HepG2 (cell line): ENCODE results near the gene CCDC183. TPM values are rescaled to one million over a fixed set of nuclear protein-coding genes. Genes with fewer than 3 reads are reported as not detected.

Experiments used
- microRNA-seq: library from miRNA; unstranded; fragments of <30 nt; microRNA quantifications from one replicate; pipeline ENCODE4, GENCODE V29; 2020
- polyA plus RNA-seq, 8 experiments: library from polyadenylated mRNA; depleted of rRNA in 3 of 8; stranded (reverse) in 7 of 8; unstranded in 1 of 8; fragments of >200 nt; fragmentation: Illumina TruSeq in 4 of 8; extraction: Trizol in 4 of 8; gene quantifications; 2 replicates each; pipeline versions ENCODE4 v1.2.1 to v1.2.3, GENCODE V29; 2011 to 2016; ENCODE audit warnings: low read depth in 4 of 8, missing spikeins in 1 of 8, mixed read lengths in 1 of 8; ENCODE audit not compliant: insufficient read depth in 1 of 8
- small RNA-seq, 3 experiments: library from RNA; depleted of rRNA; stranded (forward); fragments of <200 nt; gene quantifications; one replicate each; pipeline ENCODE3, GENCODE V24; 2012; ENCODE audit warnings: low read depth in 2 of 3, low replicate concordance in 1 of 3; ENCODE audit not compliant: insufficient read length in 3 of 3, insufficient read depth in 2 of 3
- total RNA-seq, 5 experiments: library from RNA; depleted of rRNA; stranded (reverse); fragments of >200 nt; fragmentation: Illumina TruSeq; extraction: Trizol; gene quantifications; 2 replicates each; pipeline ENCODE4 v1.2.3, GENCODE V29; 2016; ENCODE audit warnings: low read depth in 1 of 5

Gene CCDC183
- total and polyA plus RNA-seq, 2 of the 13 experiments (the other 11 are each of a cell fraction or from before 2014, with no cell fraction given) = 5.0 to 66.4 TPM

Small RNA genes within 50 kb of the gene (microRNA-seq; reads per million reads assigned to microRNA genes)
- gene MIR4292 = not detected
- gene MIR6722 = not detected

Small RNA genes within 50 kb of the gene (small RNA-seq; reads per million reads assigned to genes)
- gene AL355987.2 (0 reads per million in 3 experiments), gene ATP6V1G1P3 (0 reads per million in 3 experiments), gene MIR4292 (0 reads per million in 3 experiments), gene MIR6722 (0 reads per million in 3 experiments)

Other genes starting within 250 kb of the CCDC183 start
- gene EGFL7, start 133.4 kb upstream of the CCDC183 start, total RNA-seq (2016; rRNA removed; fragmentation: Illumina TruSeq; extraction: Trizol) = 0.20 TPM in 1 of 2 replicates, not detected in the other
- 5.1 and 10.3 TPM in 2 replicates for gene EGFL7, start 133.4 kb upstream of the CCDC183 start, polyA plus RNA-seq (2011; rRNA removed)
- 2.5 and 3.9 TPM in 2 replicates for gene AGPAT2, start 108.9 kb upstream of the CCDC183 start, total RNA-seq (2016; rRNA removed; fragmentation: Illumina TruSeq; extraction: Trizol)
- 25.8 and 33.0 TPM in 2 replicates for gene AGPAT2, start 108.9 kb upstream of the CCDC183 start, polyA plus RNA-seq (2011; rRNA removed)
- 0.18 and 0.28 TPM in 2 replicates for gene DIPK1B, start 83.8 kb upstream of the CCDC183 start, total RNA-seq (2016; rRNA removed; fragmentation: Illumina TruSeq; extraction: Trizol)
- 3.9 and 7.2 TPM in 2 replicates for gene DIPK1B, start 83.8 kb upstream of the CCDC183 start, polyA plus RNA-seq (2011; rRNA removed)
- 0.14 and 0.53 TPM in 2 replicates for gene LCN10, start 53.4 kb upstream of the CCDC183 start, total RNA-seq (2016; rRNA removed; fragmentation: Illumina TruSeq; extraction: Trizol)
- gene LCN10, start 53.4 kb upstream of the CCDC183 start, polyA plus RNA-seq (2011; rRNA removed) = 0.61 and 0.84 TPM in 2 replicates
- gene LCN6, start 47.8 kb upstream of the CCDC183 start, total RNA-seq (2016; rRNA removed; fragmentation: Illumina TruSeq; extraction: Trizol) = not detected in 2 replicates
- gene LCN6, start 47.8 kb upstream of the CCDC183 start, polyA plus RNA-seq (2011; rRNA removed) = not detected in 2 replicates
- gene LCN8, start 38.1 kb upstream of the CCDC183 start, total RNA-seq (2016; rRNA removed; fragmentation: Illumina TruSeq; extraction: Trizol) = not detected in 2 replicates
- gene LCN8, start 38.1 kb upstream of the CCDC183 start, polyA plus RNA-seq (2011; rRNA removed) = 0.15 TPM in 1 of 2 replicates, not detected in the other
- gene LCN15, start 31.8 kb upstream of the CCDC183 start, total RNA-seq (2016; rRNA removed; fragmentation: Illumina TruSeq; extraction: Trizol) = 0.29 and 1.3 TPM in 2 replicates
- gene LCN15, start 31.8 kb upstream of the CCDC183 start, polyA plus RNA-seq (2011; rRNA removed) = 32.9 and 53.7 TPM in 2 replicates
- 81.0 and 84.7 TPM in 2 replicates for gene TMEM141, start 5.0 kb upstream of the CCDC183 start, total RNA-seq (2016; rRNA removed; fragmentation: Illumina TruSeq; extraction: Trizol)
- 199 and 202 TPM in 2 replicates for gene TMEM141, start 5.0 kb upstream of the CCDC183 start, polyA plus RNA-seq (2011; rRNA removed)
- gene RABL6, start 11.6 kb downstream of the CCDC183 start, total RNA-seq (2016; rRNA removed; fragmentation: Illumina TruSeq; extraction: Trizol) = 66.4 and 81.5 TPM in 2 replicates
- gene RABL6, start 11.6 kb downstream of the CCDC183 start, polyA plus RNA-seq (2011; rRNA removed) = 125 and 139 TPM in 2 replicates
- 0.48 and 1.1 TPM in 2 replicates for gene AJM1, start 46.1 kb downstream of the CCDC183 start, total RNA-seq (2016; rRNA removed; fragmentation: Illumina TruSeq; extraction: Trizol)
- gene AJM1, start 46.1 kb downstream of the CCDC183 start, polyA plus RNA-seq (2011; rRNA removed) = 1.2 and 1.4 TPM in 2 replicates
- gene PHPT1, start 53.1 kb downstream of the CCDC183 start, total RNA-seq (2016; rRNA removed; fragmentation: Illumina TruSeq; extraction: Trizol) = 155 and 192 TPM in 2 replicates
- 184 and 189 TPM in 2 replicates for gene PHPT1, start 53.1 kb downstream of the CCDC183 start, polyA plus RNA-seq (2011; rRNA removed)
- gene MAMDC4, start 56.0 kb downstream of the CCDC183 start, total RNA-seq (2016; rRNA removed; fragmentation: Illumina TruSeq; extraction: Trizol) = 1.2 and 6.0 TPM in 2 replicates
- gene MAMDC4, start 56.0 kb downstream of the CCDC183 start, polyA plus RNA-seq (2011; rRNA removed) = 6.8 and 7.9 TPM in 2 replicates
- 379 and 474 TPM in 2 replicates for gene EDF1, start 70.0 kb downstream of the CCDC183 start, total RNA-seq (2016; rRNA removed; fragmentation: Illumina TruSeq; extraction: Trizol)
- 235 and 269 TPM in 2 replicates for gene EDF1, start 70.0 kb downstream of the CCDC183 start, polyA plus RNA-seq (2011; rRNA removed)
- gene TRAF2, start 90.2 kb downstream of the CCDC183 start, total RNA-seq (2016; rRNA removed; fragmentation: Illumina TruSeq; extraction: Trizol) = 13.4 and 13.6 TPM in 2 replicates
- 12.4 and 15.5 TPM in 2 replicates for gene TRAF2, start 90.2 kb downstream of the CCDC183 start, polyA plus RNA-seq (2011; rRNA removed)
- gene FBXW5, start 148.4 kb downstream of the CCDC183 start, total RNA-seq (2016; rRNA removed; fragmentation: Illumina TruSeq; extraction: Trizol) = 47.4 and 60.4 TPM in 2 replicates
- 52.0 and 76.2 TPM in 2 replicates for gene FBXW5, start 148.4 kb downstream of the CCDC183 start, polyA plus RNA-seq (2011; rRNA removed)
- 2.0 and 4.9 TPM in 2 replicates for gene C8G, start 148.9 kb downstream of the CCDC183 start, total RNA-seq (2016; rRNA removed; fragmentation: Illumina TruSeq; extraction: Trizol)
- 12.8 and 18.3 TPM in 2 replicates for gene C8G, start 148.9 kb downstream of the CCDC183 start, polyA plus RNA-seq (2011; rRNA removed)
- gene LCN12, start 155.9 kb downstream of the CCDC183 start, total RNA-seq (2016; rRNA removed; fragmentation: Illumina TruSeq; extraction: Trizol) = 1.2 and 3.4 TPM in 2 replicates
- 6.9 and 7.5 TPM in 2 replicates for gene LCN12, start 155.9 kb downstream of the CCDC183 start, polyA plus RNA-seq (2011; rRNA removed)
- gene PTGDS, start 181.2 kb downstream of the CCDC183 start, total RNA-seq (2016; rRNA removed; fragmentation: Illumina TruSeq; extraction: Trizol) = 0.33 TPM in 1 of 2 replicates, not detected in the other
- 0.31 and 0.50 TPM in 2 replicates for gene PTGDS, start 181.2 kb downstream of the CCDC183 start, polyA plus RNA-seq (2011; rRNA removed)
- not detected in 2 replicates for gene LCNL1, start 186.7 kb downstream of the CCDC183 start, total RNA-seq (2016; rRNA removed; fragmentation: Illumina TruSeq; extraction: Trizol)
- gene LCNL1, start 186.7 kb downstream of the CCDC183 start, polyA plus RNA-seq (2011; rRNA removed) = not detected in 2 replicates
- gene PAXX, start 196.1 kb downstream of the CCDC183 start, total RNA-seq (2016; rRNA removed; fragmentation: Illumina TruSeq; extraction: Trizol) = 20.7 and 31.9 TPM in 2 replicates
- gene PAXX, start 196.1 kb downstream of the CCDC183 start, polyA plus RNA-seq (2011; rRNA removed) = 14.0 and 18.0 TPM in 2 replicates
- gene CLIC3, start 200.2 kb downstream of the CCDC183 start, total RNA-seq (2016; rRNA removed; fragmentation: Illumina TruSeq; extraction: Trizol) = 0.34 and 0.51 TPM in 2 replicates
- gene CLIC3, start 200.2 kb downstream of the CCDC183 start, polyA plus RNA-seq (2011; rRNA removed) = 1.5 and 1.6 TPM in 2 replicates
- gene ABCA2, start 231.9 kb downstream of the CCDC183 start, total RNA-seq (2016; rRNA removed; fragmentation: Illumina TruSeq; extraction: Trizol) = 0.72 and 2.9 TPM in 2 replicates
- gene ABCA2, start 231.9 kb downstream of the CCDC183 start, polyA plus RNA-seq (2011; rRNA removed) = 19.2 and 21.0 TPM in 2 replicates
- not detected in 2 replicates for gene FUT7, start 235.8 kb downstream of the CCDC183 start, total RNA-seq (2016; rRNA removed; fragmentation: Illumina TruSeq; extraction: Trizol)
- 0.05 TPM in 1 of 2 replicates, not detected in the other for gene FUT7, start 235.8 kb downstream of the CCDC183 start, polyA plus RNA-seq (2011; rRNA removed)
- 0.63 and 0.84 TPM in 2 replicates for gene NPDC1, start 249.8 kb downstream of the CCDC183 start, total RNA-seq (2016; rRNA removed; fragmentation: Illumina TruSeq; extraction: Trizol)
- 5.4 and 7.0 TPM in 2 replicates for gene NPDC1, start 249.8 kb downstream of the CCDC183 start, polyA plus RNA-seq (2011; rRNA removed)